ENCODE data around the gene ACAA1.
A peak's percentile ranks its signal among the peaks of the same experiment; 100 is the strongest.

Gene ACAA1

GRCh38 chr3:38168151-38169026 lies 31.5 kb upstream of the ACAA1 start:
- no peak for TF ChIP-seq CTCF (conservative IDR thresholded peaks at IDR 0.05; ENCODE audit: low read depth, low read length)
- peak overlapping the region; percentile 18 for H3K4me3 ChIP-seq (ENCODE audit: low read length)
- peak; percentile 56 for DNase-seq (ENCODE audit: low read depth)

- no peak for DNase-seq (ENCODE audit: low read depth)
- peak overlapping the region; percentile 18 for H3K4me3 ChIP-seq (ENCODE audit: low read length)
- TF ChIP-seq CTCF (conservative IDR thresholded peaks at IDR 0.05; ENCODE audit: low read depth, low read length), result no peak
Measured at GRCh38 chr3:38167591-38167990, 30.7 kb upstream of the ACAA1 start.

- DNase-seq (ENCODE audit: low read depth), result no peak
- no peak for TF ChIP-seq CTCF (conservative IDR thresholded peaks at IDR 0.05; ENCODE audit: low read depth, low read length)
- H3K4me3 ChIP-seq (ENCODE audit: low read length), result peak overlapping the region; percentile 86
Measured at GRCh38 chr3:38165722-38166387, 28.9 kb upstream of the ACAA1 start.

GRCh38 chr3:38164952-38165721 lies 28.2 kb upstream of the ACAA1 start, which contains the start of gene OXSR1:
Gene OXSR1 (plus strand): TSS chr3:38165537. CDS start chr3:38165877, 340 bp downstream.
- no peak for TF ChIP-seq CTCF (conservative IDR thresholded peaks at IDR 0.05; ENCODE audit: low read depth, low read length)
- DNase-seq (ENCODE audit: low read depth), result peak; percentile 100
- H3K4me3 ChIP-seq (ENCODE audit: low read length), result peak within 1 kb of the TSS; percentile 86

GRCh38 chr3:38164643-38164951 lies 27.7 kb upstream of the ACAA1 start:
- H3K4me3 ChIP-seq (ENCODE audit: low read length), result peak overlapping the region; percentile 86
- DNase-seq (ENCODE audit: low read depth), result no peak
- TF ChIP-seq CTCF (conservative IDR thresholded peaks at IDR 0.05; ENCODE audit: low read depth, low read length), result no peak

GRCh38 chr3:38163841-38164642 lies 27.1 kb upstream of the ACAA1 start:
- peak overlapping the region; percentile 86 for H3K4me3 ChIP-seq (ENCODE audit: low read length)
- no peak for TF ChIP-seq CTCF (conservative IDR thresholded peaks at IDR 0.05; ENCODE audit: low read depth, low read length)
- DNase-seq (ENCODE audit: low read depth), result no peak
